HCT116 (cell line): ENCODE measurements around the gene CCDC54. TPM values are rescaled to one million over a fixed set of nuclear protein-coding genes. Genes with fewer than 3 reads are reported as not detected.

ENCODE experiments used
- ATAC-seq: fragments of 200-7000 bp; cut with Tn5 transposase; 2 replicates; pipeline ENCODE4 v1.9.1; 2020; ENCODE audit warnings: mild to moderate bottlenecking, moderate library complexity
- BruUV-seq: library from RNA; stranded (reverse); fragments of 400-500 nt; replicated peaks from 2 replicates; lab custom pipeline; 2021; lab: Mats Ljungman, UMichigan
- CTCF ChIA-PET: fragments of 300-600 bp; sonication (Branson Sonifier 250); formaldehyde crosslinking; loops from one replicate; lab custom pipeline; 2021; ENCODE audit warnings: antibody characterized with exemption; lab: Charles Lee
- POLR2A ChIA-PET: fragments of 300-600, 350-600 bp; sonication (Branson Sonifier 250); formaldehyde crosslinking; loops from one replicate; lab custom pipeline; 2021; ENCODE audit warnings: antibody characterized with exemption; lab: Charles Lee
- RAD21 ChIA-PET, 2 experiments: fragments of 300-600 bp; sonication (Branson Sonifier 250); formaldehyde crosslinking; loops; one replicate each; lab custom pipeline; 2023; ENCODE audit warnings: low total read pairs in 2 of 2; ENCODE audit not compliant: uncharacterized antibody in 2 of 2, unreplicated experiment in 2 of 2, low non-redundant PET in 1 of 2; lab: Charles Lee
- DNase-seq: peaks from one replicate; pipeline ENCODE4 v3.0.0-alpha.2; 2010; ENCODE audit warnings: low read depth, low spot score
- H2AFZ ChIP-seq: fragments of 200-600 bp; shearing (Covaris generic), sonication (generic); 2 replicates; pipeline ENCODE4 v1.6.1; 2017; ENCODE audit warnings: low read depth, mixed run types, mixed read lengths, antibody characterized with exemption, low read length; ENCODE audit not compliant: poor library complexity, severe bottlenecking
- H3K27ac ChIP-seq: 2 replicates; pipeline ENCODE4 v1.5.1; 2012; ENCODE audit warnings: low read depth, low read length
- H3K27me3 ChIP-seq: fragments of 200-600 bp; sonication (generic); 2 replicates; pipeline ENCODE4 v1.6.1; 2016; ENCODE audit warnings: mixed run types, low read length, mixed read lengths; ENCODE audit not compliant: insufficient read depth
- H3K36me3 ChIP-seq, 2 experiments: fragments of 200-500 bp in 1 of 2; fragments of 200-600 bp in 1 of 2; sonication (Bioruptor generic) in 1 of 2; sonication (generic) in 1 of 2; 2 replicates each; pipeline versions ENCODE4 v1.5.1 to v1.6.1; 2014 to 2016; ENCODE audit warnings: low read length in 2 of 2, inconsistent platforms in 1 of 2, mixed read lengths in 1 of 2, mixed run types in 1 of 2; ENCODE audit not compliant: insufficient read depth in 2 of 2, control insufficient read depth in 1 of 2
- H3K4me1 ChIP-seq, 2 experiments: fragments of 200-600 bp in 1 of 2; sonication (generic) in 1 of 2; 2 replicates each; pipeline versions ENCODE4 v1.5.1 to v1.6.1; 2012 to 2017; ENCODE audit warnings: low read length in 2 of 2, inconsistent platforms in 1 of 2, mild to moderate bottlenecking in 1 of 2, mixed read lengths in 1 of 2, mixed run types in 1 of 2, moderate library complexity in 1 of 2; ENCODE audit not compliant: insufficient read depth in 2 of 2, control insufficient read depth in 1 of 2
- H3K4me2 ChIP-seq: fragments of 200-600 bp; sonication (generic); 2 replicates; pipeline ENCODE4 v1.6.1; 2017; ENCODE audit warnings: mixed run types, low read length, mixed read lengths
- H3K4me3 ChIP-seq, 2 experiments: fragments of 200-600 bp in 1 of 2; sonication (generic) in 1 of 2; replicated peaks in 1 of 2; 2 replicates each; pipeline ENCODE4 v1.5.1; 2011 to 2016; ENCODE audit warnings: low read length in 2 of 2, control low read depth in 1 of 2, low read depth in 1 of 2, mild to moderate bottlenecking in 1 of 2, mixed read lengths in 1 of 2, mixed run types in 1 of 2
- H3K79me2 ChIP-seq: fragments of 200-600 bp; sonication (generic); 2 replicates; pipeline ENCODE4 v1.6.1; 2017; ENCODE audit warnings: mild to moderate bottlenecking, mixed run types, low read length, moderate library complexity, mixed read lengths; ENCODE audit not compliant: insufficient read depth
- H3K9ac ChIP-seq: fragments of 200-600 bp; sonication (generic); 2 replicates; pipeline ENCODE4 v1.6.1; 2016; ENCODE audit warnings: low read length, mixed read lengths
- H3K9me2 ChIP-seq: fragments of 200-600 bp; sonication (generic), shearing (Covaris generic); 2 replicates; pipeline ENCODE4 v1.6.1; 2017; ENCODE audit warnings: mixed run types, mild to moderate bottlenecking, moderate library complexity; ENCODE audit not compliant: insufficient read depth
- H3K9me3 ChIP-seq, 2 experiments: fragments of 200-500 bp in 1 of 2; fragments of 200-600 bp in 1 of 2; sonication (Bioruptor generic) in 1 of 2; sonication (generic) in 1 of 2; 2 replicates each; pipeline ENCODE4 v1.6.1; 2014 to 2017; ENCODE audit warnings: low read length in 2 of 2, mixed read lengths in 2 of 2, inconsistent platforms in 1 of 2, low read depth in 1 of 2, mild to moderate bottlenecking in 1 of 2, mixed run types in 1 of 2, moderate library complexity in 1 of 2; ENCODE audit not compliant: control insufficient read depth in 1 of 2, insufficient read depth in 1 of 2
- H4K20me1 ChIP-seq: fragments of 200-600 bp; sonication (generic), shearing (Covaris generic); 2 replicates; pipeline ENCODE4 v1.6.1; 2017; ENCODE audit warnings: mixed run types, mild to moderate bottlenecking, moderate library complexity; ENCODE audit not compliant: insufficient read depth
- CBX3 ChIP-seq: IDR thresholded peaks from 2 replicates; pipeline ENCODE4 v1.6.1; 2012; ENCODE audit warnings: low read depth
- EGR1 ChIP-seq: IDR thresholded peaks from 2 replicates; pipeline ENCODE4 v1.6.1; 2012; ENCODE audit warnings: low read depth
- ELF1 ChIP-seq: IDR thresholded peaks from 2 replicates; pipeline ENCODE4 v1.6.1; 2012; ENCODE audit warnings: low read depth, borderline replicate concordance
- EZH2 ChIP-seq: fragments of 200-600 bp; sonication (generic); IDR thresholded peaks from 2 replicates; pipeline ENCODE4 v1.6.1; 2017; ENCODE audit warnings: antibody characterized with exemption, mixed run types
- EZH2phosphoT487 ChIP-seq: fragments of 200-600 bp; IDR thresholded peaks from 2 replicates; pipeline ENCODE4 v1.6.1; 2018; ENCODE audit warnings: antibody characterized with exemption, borderline replicate concordance
- FOSL1 ChIP-seq: IDR thresholded peaks from 2 replicates; pipeline ENCODE4 v1.6.1; 2012; ENCODE audit warnings: low read depth
- POLR2A ChIP-seq: IDR thresholded peaks from 2 replicates; pipeline ENCODE4 v1.7.0; 2011; ENCODE audit warnings: borderline replicate concordance; ENCODE audit not compliant: insufficient read depth, insufficient read length; ENCODE audit errors: extremely low read depth
- RAD21 ChIP-seq: IDR thresholded peaks from 2 replicates; pipeline ENCODE4 v1.6.1; 2012; ENCODE audit warnings: low read depth, mild to moderate bottlenecking
- SIN3A ChIP-seq: IDR thresholded peaks from 2 replicates; pipeline ENCODE4 v1.6.1; 2012; ENCODE audit warnings: low read depth
- SP1 ChIP-seq: IDR thresholded peaks from 2 replicates; pipeline ENCODE4 v1.6.1; 2012; ENCODE audit warnings: low read depth
- SRF ChIP-seq: IDR thresholded peaks from 2 replicates; pipeline ENCODE4 v1.6.1; 2012; ENCODE audit warnings: low read depth
- TCF7L2 ChIP-seq: IDR thresholded peaks from 2 replicates; pipeline ENCODE4 v1.7.0; 2011; ENCODE audit warnings: borderline replicate concordance, inconsistent platforms; ENCODE audit not compliant: insufficient read depth, insufficient read length; ENCODE audit errors: extremely low read depth
- YY1 ChIP-seq: IDR thresholded peaks from 2 replicates; pipeline ENCODE4 v1.6.1; 2011; ENCODE audit warnings: low read length, low read depth, moderate library complexity, mild to moderate bottlenecking; ENCODE audit not compliant: insufficient replicate concordance; ENCODE audit errors: extremely low read depth
- ZFX ChIP-seq: fragments of 450-650 bp; IDR thresholded peaks from 2 replicates; pipeline ENCODE4 v1.6.1; 2017
- intact Hi-C: fragments of 100-400 bp; cut with micrococcal nuclease; formaldehyde crosslinking; loops from 2 replicates; pipeline ENCODE4 v1.10.0; 2022
- total RNA-seq: library from RNA; stranded (reverse); gene quantifications from one replicate; pipeline ENCODE4 v1.2.1, GENCODE V29; 2021; ENCODE audit not compliant: unreplicated experiment
- TF ChIP-seq, protein P1 (sequence below): IDR thresholded peaks from 2 replicates; pipeline ENCODE4 v1.6.1; 2012; ENCODE audit warnings: low read depth
- TF ChIP-seq, protein P2 (sequence below): IDR thresholded peaks from 2 replicates; pipeline ENCODE4 v1.6.1; 2012
- TF ChIP-seq, protein P3 (sequence below): IDR thresholded peaks from 2 replicates; pipeline ENCODE4 v1.6.1; 2012

The CCDC54 gene
- total RNA-seq, 1 experiment from 2014 or later, result not detected

DNA sequence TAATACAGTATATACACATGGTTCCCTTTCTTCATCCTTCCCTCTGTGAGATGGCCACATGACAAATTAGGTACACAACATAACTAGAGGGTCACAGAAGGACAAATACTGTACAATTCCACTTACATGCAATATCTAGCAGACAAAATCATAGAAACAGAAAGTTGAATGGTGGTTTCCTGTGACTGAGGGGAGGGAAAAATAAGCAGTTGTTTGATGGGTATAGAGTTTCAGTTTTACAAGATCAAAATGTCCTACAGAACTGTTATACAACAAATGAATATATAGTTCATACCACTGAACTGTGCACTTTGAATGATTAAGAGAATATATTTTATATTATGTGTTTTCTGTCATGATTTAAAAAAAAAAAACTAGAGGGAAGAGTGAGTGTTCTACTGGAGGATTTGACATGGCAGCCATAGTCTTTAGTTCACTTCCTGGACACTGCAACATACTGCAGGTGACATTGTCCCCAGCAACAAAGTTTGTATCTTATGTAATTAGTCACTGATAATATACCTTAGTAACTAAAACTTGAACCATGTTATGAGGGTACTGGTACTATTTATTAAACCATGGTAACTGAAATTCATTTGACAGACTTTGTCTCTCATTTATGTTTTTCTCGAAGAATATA lies 37.2 kb downstream of the CCDC54 start (continued):
- no peak for TF ChIP-seq ELF1
- TF ChIP-seq SP1, result no peak
- no peak for TF ChIP-seq EGR1
- TF ChIP-seq, protein P1, sequence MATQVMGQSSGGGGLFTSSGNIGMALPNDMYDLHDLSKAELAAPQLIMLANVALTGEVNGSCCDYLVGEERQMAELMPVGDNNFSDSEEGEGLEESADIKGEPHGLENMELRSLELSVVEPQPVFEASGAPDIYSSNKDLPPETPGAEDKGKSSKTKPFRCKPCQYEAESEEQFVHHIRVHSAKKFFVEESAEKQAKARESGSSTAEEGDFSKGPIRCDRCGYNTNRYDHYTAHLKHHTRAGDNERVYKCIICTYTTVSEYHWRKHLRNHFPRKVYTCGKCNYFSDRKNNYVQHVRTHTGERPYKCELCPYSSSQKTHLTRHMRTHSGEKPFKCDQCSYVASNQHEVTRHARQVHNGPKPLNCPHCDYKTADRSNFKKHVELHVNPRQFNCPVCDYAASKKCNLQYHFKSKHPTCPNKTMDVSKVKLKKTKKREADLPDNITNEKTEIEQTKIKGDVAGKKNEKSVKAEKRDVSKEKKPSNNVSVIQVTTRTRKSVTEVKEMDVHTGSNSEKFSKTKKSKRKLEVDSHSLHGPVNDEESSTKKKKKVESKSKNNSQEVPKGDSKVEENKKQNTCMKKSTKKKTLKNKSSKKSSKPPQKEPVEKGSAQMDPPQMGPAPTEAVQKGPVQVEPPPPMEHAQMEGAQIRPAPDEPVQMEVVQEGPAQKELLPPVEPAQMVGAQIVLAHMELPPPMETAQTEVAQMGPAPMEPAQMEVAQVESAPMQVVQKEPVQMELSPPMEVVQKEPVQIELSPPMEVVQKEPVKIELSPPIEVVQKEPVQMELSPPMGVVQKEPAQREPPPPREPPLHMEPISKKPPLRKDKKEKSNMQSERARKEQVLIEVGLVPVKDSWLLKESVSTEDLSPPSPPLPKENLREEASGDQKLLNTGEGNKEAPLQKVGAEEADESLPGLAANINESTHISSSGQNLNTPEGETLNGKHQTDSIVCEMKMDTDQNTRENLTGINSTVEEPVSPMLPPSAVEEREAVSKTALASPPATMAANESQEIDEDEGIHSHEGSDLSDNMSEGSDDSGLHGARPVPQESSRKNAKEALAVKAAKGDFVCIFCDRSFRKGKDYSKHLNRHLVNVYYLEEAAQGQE, result no peak

DNA sequence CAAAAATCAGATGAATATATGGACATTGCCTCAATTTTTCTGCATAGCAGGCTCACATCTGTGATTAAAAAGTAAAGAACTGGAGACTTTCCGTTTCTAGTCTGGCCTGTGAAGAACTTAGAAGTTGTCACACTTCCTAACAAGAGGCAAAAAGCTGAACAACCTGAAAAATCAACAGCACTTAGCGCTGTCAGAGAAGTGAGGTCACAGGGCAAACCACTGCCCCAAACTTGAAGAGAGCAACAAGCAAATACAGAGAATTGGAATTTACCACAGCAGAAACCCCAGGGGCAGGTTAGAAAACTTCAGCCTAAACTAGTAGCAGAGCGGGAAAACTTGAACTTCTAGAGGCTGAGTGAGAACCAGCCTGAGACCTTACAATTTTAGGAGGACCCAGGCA lies 38.9 kb downstream of the CCDC54 start:
- intact Hi-C loops, result no loop called here
- H3K27ac ChIP-seq, result no peak overlapping the region
- H3K4me3 ChIP-seq, result no peak overlapping the region
- no peak overlapping the region for H2AFZ ChIP-seq
- no peak overlapping the region for H3K9ac ChIP-seq
- H3K4me1 ChIP-seq, result no peaks in the 10 kb centered on the region
- no peaks in the 10 kb centered on the region for H3K27me3 ChIP-seq
- DNase-seq (no peak), ATAC-seq (no peak)
- no peaks in the 10 kb centered on the region for H4K20me1 ChIP-seq
- H3K36me3 ChIP-seq, result no peaks in the 10 kb centered on the region
- TF ChIP-seq, protein P2, sequence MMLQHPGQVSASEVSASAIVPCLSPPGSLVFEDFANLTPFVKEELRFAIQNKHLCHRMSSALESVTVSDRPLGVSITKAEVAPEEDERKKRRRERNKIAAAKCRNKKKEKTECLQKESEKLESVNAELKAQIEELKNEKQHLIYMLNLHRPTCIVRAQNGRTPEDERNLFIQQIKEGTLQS, result no peak
- TF ChIP-seq SIN3A (no peak), TCF7L2 (no peak), EZH2phosphoT487 (no peak), CBX3 (no peak), RAD21 (no peak), SRF (no peak), EZH2 (no peak), ELF1 (no peak), POLR2A (no peak), ZFX (no peak), FOSL1 (no peak), YY1 (no peak)
- TF ChIP-seq, protein P3, sequence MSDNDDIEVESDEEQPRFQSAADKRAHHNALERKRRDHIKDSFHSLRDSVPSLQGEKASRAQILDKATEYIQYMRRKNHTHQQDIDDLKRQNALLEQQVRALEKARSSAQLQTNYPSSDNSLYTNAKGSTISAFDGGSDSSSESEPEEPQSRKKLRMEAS, result no peak
- TF ChIP-seq, protein P1, result no peak
- H3K79me2 ChIP-seq, result no peaks in the 10 kb centered on the region
- H3K9me3 ChIP-seq, result no peaks in the 10 kb centered on the region
- no peaks in the 10 kb centered on the region for H3K9me2 ChIP-seq
- BruUV-seq, result no TSS peak
- RAD21 ChIA-PET, result no interaction called here
- CTCF ChIA-PET, result no interaction called here
- POLR2A ChIA-PET, result no interaction called here
- no peak overlapping the region for H3K4me2 ChIP-seq
